Prostate gland (tissue), 2 donors: ENCODE data around the gene CELF4.

Source experiments
- CTCF ChIP-seq, 4 experiments: fragments of 200-600 bp in 2 of 4; fragments of 450-650 bp in 2 of 4; sonication (generic) in 2 of 4; IDR thresholded peaks; 1 replicate in 3 of 4; 2 replicates in 1 of 4; pipeline ENCODE4 v1.5.1; 2016 to 2019; ENCODE audit warnings: antibody characterized with exemption in 4 of 4, mild to moderate bottlenecking in 2 of 4, moderate library complexity in 2 of 4
- POLR2A ChIP-seq: fragments of 450-650 bp; IDR thresholded peaks from one replicate; pipeline ENCODE4 v1.6.1; 2016; ENCODE audit warnings: antibody characterized with exemption, mild to moderate bottlenecking

DNA sequence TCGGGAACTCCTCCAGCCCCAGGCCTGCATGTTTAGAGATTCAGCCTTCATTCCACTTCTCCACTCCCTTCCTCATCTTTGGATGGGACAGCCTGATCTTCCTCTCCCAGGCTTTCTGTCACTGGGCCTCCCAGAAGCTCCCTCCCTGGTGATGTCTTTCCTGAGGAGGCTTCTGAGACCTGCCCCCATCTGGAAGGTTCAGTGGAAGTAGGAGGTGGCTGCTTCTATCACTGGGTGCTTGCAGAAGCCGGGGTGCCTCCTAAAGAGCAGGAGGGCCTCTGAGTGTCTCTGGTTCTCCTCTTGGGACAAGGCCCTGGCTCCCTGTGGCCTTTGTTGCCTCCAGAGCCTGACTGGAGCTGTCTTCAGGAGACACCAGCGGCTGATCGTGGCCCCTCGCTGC lies 108.7 kb downstream of the CELF4 start:
- TF ChIP-seq CTCF (IDR thresholded peaks at IDR 0.05) (no peak), POLR2A (no peak)
